Activated CD4-positive, alpha-beta T cell treated with anti-CD3 and anti-CD28 coated beads, Interleukin-2, amount 50 U/mL, for 1 hour (primary cell): ENCODE measurements around the gene GLYR1.

Experiments used
- DNase-seq: peaks from one replicate; pipeline ENCODE4 v3.0.0-alpha.2; 2020

The GLYR1 gene

GRCh38 chr16:4803401-4803844 lies 43.7 kb downstream of the GLYR1 start:
- DNase-seq: no peak

DNA sequence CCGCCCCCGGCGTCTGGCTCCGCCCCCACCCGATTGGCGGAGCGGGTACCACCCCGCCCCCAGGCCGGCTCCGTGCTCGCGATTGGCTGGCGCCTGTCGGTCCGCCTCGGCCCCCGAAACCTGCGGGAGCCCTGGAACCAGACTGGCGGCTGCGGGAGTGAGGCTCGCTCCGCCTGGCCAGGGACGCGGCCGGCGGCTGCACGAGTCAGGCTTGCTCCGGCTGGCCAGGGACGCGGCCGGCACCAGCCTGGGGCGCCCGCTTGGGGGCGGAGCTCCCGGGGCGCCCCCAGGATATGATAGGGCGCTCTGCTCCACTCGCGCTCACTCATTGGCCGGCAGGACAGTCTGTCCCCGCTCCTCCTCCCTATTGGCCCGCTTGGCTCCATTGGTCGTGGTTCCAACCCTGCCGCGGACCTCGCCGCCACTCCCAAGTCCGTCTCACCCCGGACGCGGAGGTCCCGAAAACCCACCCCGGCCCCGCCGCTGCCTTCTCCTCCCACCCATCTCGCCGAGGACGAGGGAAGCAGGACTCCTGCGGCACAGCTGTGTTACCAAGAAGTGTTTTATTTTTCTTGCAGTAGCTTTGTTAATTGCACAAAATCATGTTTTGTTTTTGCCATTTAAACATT lies 44.3 kb downstream of the GLYR1 start:
- peak; percentile 85 for DNase-seq

DNA sequence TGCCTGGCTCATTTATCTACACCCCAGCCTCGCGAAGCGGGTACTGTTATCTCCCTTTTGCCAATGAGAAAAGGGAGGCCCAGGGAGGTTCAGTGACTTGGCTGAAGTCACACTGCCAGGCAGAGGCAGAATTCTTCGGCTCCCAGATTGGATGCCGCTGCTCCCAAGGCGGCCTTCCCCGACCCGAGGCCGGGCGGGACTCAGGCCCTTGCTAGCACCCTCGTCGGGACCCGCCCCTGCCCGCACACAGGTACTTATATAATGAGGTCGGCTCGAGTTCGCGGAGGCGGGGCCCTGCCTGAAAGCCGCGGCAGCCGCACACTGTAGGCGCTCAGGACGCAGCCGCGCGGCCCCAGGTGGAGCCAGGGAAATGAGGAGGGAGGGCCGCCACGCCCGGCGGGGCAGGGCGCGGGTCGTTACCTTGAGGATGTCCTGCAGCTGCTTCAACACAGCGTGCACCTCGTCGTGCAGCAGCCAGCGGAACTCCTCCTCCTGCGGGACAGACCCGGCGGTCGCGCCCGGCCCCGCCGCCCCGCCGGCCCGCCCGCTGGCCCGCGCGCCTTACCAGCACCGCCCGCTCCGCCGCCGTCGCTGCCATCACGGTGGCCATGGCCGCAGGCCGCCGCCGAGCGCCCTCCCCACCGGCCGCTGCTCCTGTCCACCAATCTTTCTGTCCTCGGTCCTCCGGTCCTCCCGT lies 45.0 kb downstream of the GLYR1 start, which contains the start of gene ROGDI:
Gene ROGDI (minus strand): TSS at position 672 of the 697 bp plus-strand sequence. CDS start 62 bp downstream, at position 610.
- DNase-seq: peak; percentile 82

GRCh38 chr16:4801051-4801961 lies 45.8 kb downstream of the GLYR1 start:
- DNase-seq: no peak

- no peak for DNase-seq
These were observed 46.6 kb downstream of the GLYR1 start for GRCh38 chr16:4800290-4801041.

GRCh38 chr16:4799171-4799855 lies 47.8 kb downstream of the GLYR1 start:
- no peak for DNase-seq

GRCh38 chr16:4798456-4798855 lies 48.6 kb downstream of the GLYR1 start:
- DNase-seq: no peak

- DNase-seq: no peak
These were observed 49.3 kb downstream of the GLYR1 start for GRCh38 chr16:4797805-4798252.

DNA sequence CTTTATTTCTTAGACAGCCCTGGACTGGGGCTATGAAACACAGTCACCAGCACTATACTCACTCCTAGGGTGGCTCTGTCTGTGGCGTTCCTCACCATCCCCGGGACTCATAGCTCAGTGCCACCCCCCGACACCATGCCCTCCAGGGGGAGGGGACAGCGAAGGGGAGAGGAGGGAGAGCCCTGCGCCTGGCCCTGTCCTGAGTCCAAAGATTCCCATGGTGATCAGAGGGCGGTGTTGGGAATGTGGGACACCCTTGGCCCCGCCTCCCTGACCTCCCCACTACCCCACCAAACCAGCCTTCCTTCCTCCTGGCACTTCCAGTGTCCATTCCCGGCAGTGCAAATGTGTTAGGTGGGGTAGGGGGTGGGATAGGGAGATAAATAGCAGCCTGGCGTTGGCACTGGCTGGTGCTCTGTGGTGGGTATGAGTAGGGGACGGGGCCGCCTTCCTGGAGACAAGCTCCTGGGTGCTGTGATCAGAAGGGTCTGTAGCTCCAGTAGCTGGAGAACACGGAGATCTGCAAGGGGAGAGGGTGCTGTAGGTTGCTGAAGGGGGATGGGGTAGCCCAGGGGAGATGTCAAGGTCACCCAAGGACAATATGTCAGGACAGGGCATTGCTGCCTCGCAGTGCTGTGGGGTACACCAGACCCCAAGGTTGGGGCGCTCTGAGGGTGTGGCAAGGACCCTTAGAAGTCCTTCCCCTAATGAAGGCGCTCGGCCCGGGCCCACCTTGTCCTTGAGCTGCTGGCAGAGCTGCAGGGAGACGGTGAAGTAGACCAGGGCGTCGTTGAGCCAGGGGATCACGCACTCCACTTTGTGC lies 49.9 kb downstream of the GLYR1 start:
- no peak for DNase-seq

DNA sequence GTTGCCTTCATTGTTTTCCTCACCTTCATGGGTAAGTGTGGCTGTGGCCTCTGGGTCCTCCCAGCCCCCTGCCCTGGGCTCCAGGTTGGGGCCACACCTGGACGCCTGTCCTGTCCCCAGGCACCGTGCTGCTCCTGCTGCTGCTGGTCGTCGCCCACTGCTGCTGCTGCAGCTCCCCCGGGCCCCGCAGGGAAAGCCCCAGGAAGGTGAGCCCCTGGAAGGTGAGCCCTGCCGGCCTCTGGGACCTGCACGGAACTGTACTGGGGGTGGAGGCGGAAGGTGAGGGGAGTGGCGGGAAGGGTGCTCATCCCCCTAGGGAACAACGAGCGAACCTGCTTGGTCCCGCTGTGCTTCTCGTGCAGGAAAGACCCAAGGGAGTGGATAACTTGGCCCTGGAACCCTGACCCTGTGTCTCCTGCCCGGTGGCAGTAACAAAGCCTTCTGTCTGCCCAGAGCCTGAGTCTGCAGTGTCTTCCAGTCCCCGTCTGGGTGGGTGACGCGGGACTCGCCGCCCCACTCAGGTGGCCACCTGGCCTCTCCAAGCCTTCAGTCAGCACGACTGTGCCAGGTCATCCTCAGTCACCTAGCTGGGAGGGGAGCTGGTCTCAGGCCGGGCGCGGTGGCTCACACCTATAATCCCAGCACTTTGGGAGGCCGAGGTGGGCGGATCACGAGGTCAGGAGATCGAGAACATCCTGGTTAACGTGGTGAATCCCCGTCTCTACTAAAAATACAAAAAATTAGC lies 51.1 kb downstream of the GLYR1 start:
- no peak for DNase-seq

DNA sequence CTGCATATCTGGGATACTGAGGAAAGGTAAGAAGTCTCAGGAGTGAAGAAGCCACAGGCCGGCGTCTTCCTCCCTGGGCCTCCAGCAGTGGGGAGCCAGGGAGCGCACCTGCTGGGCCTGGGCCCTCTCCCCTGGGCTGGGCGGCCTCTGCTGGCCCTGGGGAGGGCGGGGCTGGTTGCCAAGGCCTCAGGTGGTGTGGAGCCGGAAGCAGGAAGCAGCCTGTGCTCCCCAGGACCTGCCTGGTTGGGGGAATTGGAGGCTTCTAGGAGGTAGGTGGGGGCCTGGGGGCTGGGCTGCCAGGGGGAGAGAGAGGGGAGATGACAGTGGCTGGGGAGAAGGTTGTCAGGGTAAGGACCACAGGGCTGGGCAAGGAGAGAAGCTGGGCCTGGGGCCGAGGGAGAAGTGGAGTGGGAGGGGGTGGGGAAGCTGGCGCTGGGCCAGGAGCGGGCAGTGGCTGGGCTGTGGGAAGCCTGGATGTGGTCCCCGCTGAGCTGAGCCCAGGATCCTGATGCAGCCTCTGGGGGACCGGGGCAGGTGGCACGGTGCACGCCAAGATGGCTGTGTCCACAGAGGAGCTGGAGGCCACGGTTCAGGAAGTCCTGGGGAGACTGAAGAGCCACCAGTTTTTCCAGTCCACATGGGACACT lies 51.8 kb downstream of the GLYR1 start, which contains the start of gene SMIM22:
Gene SMIM22 (plus strand): TSS at position 189 of the 647 bp plus-strand sequence. CDS start 366 bp downstream, at position 555.
- no peak for DNase-seq

DNA sequence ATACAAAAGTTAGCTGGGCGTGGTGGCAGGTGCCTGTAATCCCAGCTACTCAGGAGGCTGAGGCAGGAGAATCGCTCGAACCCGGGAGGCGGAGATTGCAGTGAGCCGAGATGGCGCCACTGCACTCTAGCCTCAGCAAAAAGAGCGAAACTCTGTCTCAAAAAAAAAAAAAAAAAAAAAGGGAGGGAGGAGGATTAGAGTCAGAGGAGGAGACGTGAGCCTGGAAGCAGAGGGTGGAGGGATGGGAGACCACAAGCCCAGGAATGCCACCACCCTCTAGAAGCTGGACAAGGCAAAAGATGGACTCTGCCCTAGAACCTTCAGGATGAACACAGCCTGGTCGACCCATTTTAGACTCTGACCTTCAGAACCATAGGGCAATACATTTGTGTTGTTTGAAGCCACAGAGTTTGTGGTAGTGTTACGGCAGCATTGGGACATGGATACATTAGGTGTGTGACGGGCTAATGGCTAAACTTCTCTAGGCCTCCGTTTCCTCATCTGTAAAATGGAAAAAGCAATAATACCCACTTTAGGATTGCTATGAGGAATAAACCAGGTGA lies 54.1 kb downstream of the GLYR1 start:
- no peak for DNase-seq

- DNase-seq: no peak
These were observed 56.2 kb downstream of the GLYR1 start for GRCh38 chr16:4790871-4791270.

GRCh38 chr16:4790261-4790660 lies 56.8 kb downstream of the GLYR1 start:
- DNase-seq: no peak

DNA sequence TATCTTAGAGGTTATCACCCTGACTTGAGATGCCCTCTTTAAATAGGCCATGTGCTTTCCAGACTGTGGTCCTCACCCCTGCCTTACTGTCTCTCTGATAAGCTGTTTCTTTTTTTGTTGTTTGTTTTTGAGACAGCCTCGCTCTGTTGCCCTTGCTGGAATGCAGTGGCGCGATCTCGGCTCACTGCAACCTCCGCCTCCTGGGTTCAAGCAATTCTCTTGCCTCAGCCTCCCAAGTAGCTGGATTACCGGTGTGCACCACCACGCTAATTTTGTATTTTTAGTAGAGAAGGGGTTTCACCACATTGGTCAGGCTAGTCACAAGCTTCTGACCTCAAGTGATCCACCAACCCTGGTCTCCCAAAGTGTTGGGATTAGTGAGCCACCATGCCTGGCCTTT lies 58.2 kb downstream of the GLYR1 start:
- no peak for DNase-seq

DNA sequence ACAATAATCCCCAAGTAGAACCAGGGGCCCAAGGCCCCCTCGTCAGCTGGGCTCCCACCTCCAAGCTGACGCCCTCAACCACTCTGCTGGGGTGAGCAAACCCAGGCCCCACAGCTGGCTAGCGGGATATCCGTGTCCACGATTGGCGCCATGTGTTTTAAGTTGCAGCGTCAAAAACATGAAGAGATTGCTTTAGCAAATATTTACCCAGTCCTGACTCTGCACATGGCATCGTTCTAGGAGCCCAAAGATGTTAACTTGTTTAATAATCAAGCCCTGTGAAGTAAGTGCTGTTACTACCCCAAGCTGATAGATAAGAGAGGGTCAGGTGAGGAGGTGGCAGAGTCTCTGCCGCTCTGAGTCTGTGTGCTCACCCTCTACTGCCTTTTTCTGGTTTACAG lies 58.6 kb downstream of the GLYR1 start:
- no peak for DNase-seq

DNA sequence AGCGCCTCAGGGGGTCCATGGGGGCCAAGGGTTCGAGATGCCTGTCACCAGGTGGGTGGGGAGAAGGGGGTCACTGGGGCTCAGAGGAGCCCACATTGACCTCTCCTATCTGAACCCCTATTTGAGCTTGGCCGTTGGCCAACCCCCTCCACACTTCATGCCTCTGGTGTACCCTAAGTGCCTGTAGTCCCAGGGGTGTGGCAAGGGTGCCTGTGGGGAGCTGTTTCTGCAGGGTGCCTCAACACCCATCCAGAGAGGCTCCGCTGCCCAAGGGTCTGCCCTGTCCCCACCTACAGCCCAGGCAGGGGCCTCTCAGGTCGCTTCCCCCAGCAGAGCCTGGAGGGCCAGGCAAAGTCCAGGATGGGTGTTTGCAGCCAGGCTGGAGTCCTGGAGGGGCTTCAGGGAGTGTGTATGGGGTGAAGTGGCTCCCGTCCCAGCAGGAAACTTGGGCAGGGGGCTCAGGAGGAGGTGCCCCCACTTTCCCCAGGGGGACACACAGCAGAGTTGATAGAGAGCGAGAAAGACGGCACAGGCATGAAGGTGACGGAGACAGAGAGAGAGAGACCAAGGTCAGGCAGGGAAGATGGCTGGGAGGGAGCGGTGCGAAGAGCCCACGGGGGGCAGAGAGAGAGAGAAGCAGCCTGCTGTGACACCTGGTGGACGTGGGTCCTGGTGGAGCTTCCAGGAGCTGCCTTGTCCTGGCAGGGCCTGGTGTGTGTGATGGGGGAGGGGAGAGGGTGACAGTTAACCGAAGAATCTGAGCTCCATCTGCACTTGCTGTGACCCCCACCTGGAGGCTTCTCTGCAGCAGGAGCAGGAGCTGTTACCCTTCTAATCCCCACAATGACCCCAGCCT lies 59.2 kb downstream of the GLYR1 start, which contains the start of gene SEPTIN12:
Gene SEPTIN12 (minus strand): TSS at position 719 of the 856 bp plus-strand sequence. CDS start 700 bp downstream, at position 19.
- no peak for DNase-seq

- DNase-seq: no peak
These were observed 60.0 kb downstream of the GLYR1 start for GRCh38 chr16:4787068-4787467.
